A673 (cell line): Measurements from ENCODE around the gene ADD3. TPM values are rescaled to one million over a fixed set of nuclear protein-coding genes. Genes with fewer than 3 reads are reported as not detected.

Experiments used
- BruUV-seq: library from RNA; stranded (reverse); fragments of 400-500 nt; replicated peaks from 2 replicates; lab custom pipeline; 2021; lab: Mats Ljungman, UMichigan
- CTCF ChIA-PET: fragments of 300-600 bp; sonication (Branson Sonifier 250); formaldehyde crosslinking; loops from one replicate; lab custom pipeline; 2022; ENCODE audit warnings: antibody characterized with exemption; lab: Charles Lee
- POLR2A ChIA-PET: fragments of 300-600 bp; sonication (Branson Sonifier 250); formaldehyde crosslinking; loops from one replicate; lab custom pipeline; 2022; ENCODE audit warnings: antibody characterized with exemption; ENCODE audit not compliant: low non-redundant PET; lab: Charles Lee
- DNase-seq: peaks from one replicate; pipeline ENCODE4 v3.0.0-alpha.2; 2015; ENCODE audit warnings: low spot score
- H3K27ac ChIP-seq: fragments of 200-600 bp; sonication (generic); 2 replicates; pipeline ENCODE4 v1.5.1; 2016; ENCODE audit warnings: mixed run types, low read depth, mild to moderate bottlenecking, mixed read lengths, antibody characterized with exemption, low read length; ENCODE audit not compliant: poor library complexity, severe bottlenecking
- H3K27me3 ChIP-seq: fragments of 200-600 bp; sonication (generic); replicated peaks from 2 replicates; pipeline ENCODE4 v1.6.1; 2017; ENCODE audit warnings: mixed run types, low read depth, mild to moderate bottlenecking, mixed read lengths, antibody characterized with exemption, low read length; ENCODE audit not compliant: insufficient read depth, poor library complexity
- H3K36me3 ChIP-seq: fragments of 200-600 bp; sonication (generic); 2 replicates; pipeline ENCODE4 v1.6.1; 2016; ENCODE audit warnings: mixed run types, mild to moderate bottlenecking, mixed read lengths, antibody characterized with exemption, low read length; ENCODE audit not compliant: insufficient read depth, poor library complexity, severe bottlenecking
- H3K4me1 ChIP-seq: fragments of 200-600 bp; sonication (generic); 2 replicates; pipeline ENCODE4 v1.6.1; 2017; ENCODE audit warnings: mixed run types, mild to moderate bottlenecking, mixed read lengths, antibody characterized with exemption, low read length; ENCODE audit not compliant: insufficient read depth, poor library complexity, severe bottlenecking
- H3K4me3 ChIP-seq: fragments of 200-600 bp; sonication (generic); 2 replicates; pipeline ENCODE4 v1.5.1; 2016; ENCODE audit warnings: low read depth, mixed run types, mild to moderate bottlenecking, mixed read lengths, low read length; ENCODE audit not compliant: poor library complexity, severe bottlenecking
- H3K9me3 ChIP-seq: fragments of 200-600 bp; sonication (generic); 2 replicates; pipeline ENCODE4 v1.6.1; 2016; ENCODE audit warnings: mixed run types, low read depth, mild to moderate bottlenecking, mixed read lengths, antibody characterized with exemption, low read length; ENCODE audit not compliant: poor library complexity, severe bottlenecking
- CTCF ChIP-seq: fragments of 300-800, 200-600 bp; sonication (generic); conservative IDR thresholded peaks from 2 replicates; pipeline ENCODE4 v1.5.1; 2017; ENCODE audit warnings: low read depth, mild to moderate bottlenecking, antibody characterized with exemption, low read length, moderate library complexity, mixed read lengths
- EZH2 ChIP-seq: fragments of 200-600 bp; sonication (generic); IDR thresholded peaks from 2 replicates; pipeline ENCODE4 v1.6.1; 2017; ENCODE audit warnings: borderline replicate concordance, low read depth, mild to moderate bottlenecking, mixed read lengths, antibody characterized with exemption, low read length; ENCODE audit not compliant: poor library complexity, severe bottlenecking
- intact Hi-C: fragments of 100-400 bp; cut with micrococcal nuclease; formaldehyde crosslinking; loops from one replicate; pipeline ENCODE4 v1.10.0; 2022; ENCODE audit not compliant: unreplicated experiment
- total RNA-seq: library from RNA; stranded (reverse); gene quantifications from 2 replicates; pipeline ENCODE4 v1.2.3, GENCODE V29; 2021

The ADD3 gene
- total RNA-seq, 1 experiment from 2014 or later: 82.9 TPM

- H3K27ac ChIP-seq: no peak overlapping the region
- H3K27me3 ChIP-seq: peaks cover 5% of the 10 kb centered on the region
- no peaks in the 10 kb centered on the region for H3K4me1 ChIP-seq
- no TSS peak for BruUV-seq
- no peaks in the 10 kb centered on the region for H3K36me3 ChIP-seq
- DNase-seq: no peak
- no peaks in the 10 kb centered on the region for H3K9me3 ChIP-seq
- TF ChIP-seq EZH2: no peak
- no peak for TF ChIP-seq CTCF
- no peak overlapping the region for H3K4me3 ChIP-seq
- ChIA-PET CTCF (no interaction called here), POLR2A (no interaction called here)
- intact Hi-C loops: no loop called here
These were observed 156.1 kb downstream of the ADD3 start for GRCh38 chr10:110163841-110164240.

GRCh38 chr10:110165239-110165638 lies 157.5 kb downstream of the ADD3 start:
- ChIA-PET POLR2A (no interaction called here), CTCF (no interaction called here)
- BruUV-seq: no TSS peak
- no peak for DNase-seq
- peaks cover 6% of the 10 kb centered on the region for H3K27me3 ChIP-seq
- H3K36me3 ChIP-seq: no peaks in the 10 kb centered on the region
- H3K9me3 ChIP-seq: no peaks in the 10 kb centered on the region
- H3K4me1 ChIP-seq: no peaks in the 10 kb centered on the region
- no peak overlapping the region for H3K4me3 ChIP-seq
- no peak for TF ChIP-seq CTCF
- no peak for TF ChIP-seq EZH2
- intact Hi-C loops: no loop called here
- H3K27ac ChIP-seq: no peak overlapping the region

- H3K4me3 ChIP-seq: no peak overlapping the region
- intact Hi-C loops: no loop called here
- TF ChIP-seq CTCF (no peak), EZH2 (no peak)
- H3K36me3 ChIP-seq: no peaks in the 10 kb centered on the region
- BruUV-seq: no TSS peak
- ChIA-PET CTCF (interaction anchor here (0.6 kb wide), 1 partner anchor 60 kb away, joined by 4 read pairs; no protein-coding TSS in a partner anchor), POLR2A (no interaction called here)
- DNase-seq: no peak
- H3K27ac ChIP-seq: no peak overlapping the region
- H3K27me3 ChIP-seq: peaks cover 6% of the 10 kb centered on the region
- no peaks in the 10 kb centered on the region for H3K9me3 ChIP-seq
- no peaks in the 10 kb centered on the region for H3K4me1 ChIP-seq
These were observed 159.4 kb downstream of the ADD3 start for GRCh38 chr10:110167149-110167548.
